Measurements from ENCODE around the gene MAP4K4. TPM values are rescaled to one million over a fixed set of nuclear protein-coding genes. Genes with fewer than 3 reads are reported as not detected.

MAP4K4 gene
- polyA plus RNA-seq, 3 donors, result 5.3 to 66.9 (median 8.7) TPM

GRCh38 chr2:101729521-101730190 is 32.1 kb downstream of the MAP4K4 start:
- Histone ChIP-seq H3K27ac (ENCODE audit: low read depth in 1 of 2, low read length in 2 of 2) (peak overlapping the region in 1 of 2 donors; percentile 23), H3K36me3 (replicated peaks in 1 of 2; ENCODE audit: control insufficient read depth in 1 of 2, insufficient read depth in 2 of 2, low read length in 2 of 2) (no peaks in the 10 kb centered on the region), H3K9me3 (replicated peaks in 1 of 2; ENCODE audit: control insufficient read depth in 1 of 2, insufficient read depth in 1 of 2, low read length in 2 of 2) (no peaks in the 10 kb centered on the region), H3K27me3 (ENCODE audit: control insufficient read depth in 2 of 2, insufficient read depth in 2 of 2, low read length in 2 of 2) (no peaks in the 10 kb centered on the region), H2AFZ (ENCODE audit: insufficient read depth, low read depth, low read length, poor library complexity, severe bottlenecking) (no peak overlapping the region), H3K79me2 (ENCODE audit: insufficient read depth, low read length) (peaks cover 100% of the 10 kb centered on the region), H3K4me3 (replicated peaks in 1 of 3; ENCODE audit: low read depth in 2 of 3, low read length in 3 of 3) (no peak overlapping the region), H3K4me2 (replicated peaks; ENCODE audit: extremely low read depth, low read length, poor library complexity, severe bottlenecking) (no peak overlapping the region), H3K9ac (ENCODE audit: insufficient read depth, low read length, poor library complexity, severe bottlenecking) (no peak overlapping the region), H3K4me1 (ENCODE audit: control insufficient read depth in 1 of 2, insufficient read depth in 2 of 2, low read length in 2 of 2) (peaks cover 35 to 69% of the 10 kb centered on the region in 2 donors), H4K20me1 (ENCODE audit: insufficient read depth, low read length) (peaks cover 100% of the 10 kb centered on the region)
- H3K9me3 Mint-ChIP-seq, result no peaks in the 10 kb centered on the region
- H3K36me3 Mint-ChIP-seq, result peaks cover 4 to 20% of the 10 kb centered on the region in 2 donors
- no peak for DNase-seq
- TF ChIP-seq CTCF (IDR thresholded peaks at IDR 0.05), result no peak
- WGBS (ENCODE audit: insufficient coverage), result 98% methylated on average over 5 of the region's 10 CpGs
- peak overlapping the region in 5 of 7 donors; percentile 12 to 82 (median 31) for H3K27ac Mint-ChIP-seq
- peaks cover 0 to 3% (median 0%) of the 10 kb centered on the region in 3 donors for H3K27me3 Mint-ChIP-seq (ENCODE audit: low read depth in 3 of 3)
- H3K4me3 Mint-ChIP-seq, result no peak overlapping the region
- intact Hi-C loops (cut with micrococcal nuclease), result no loop called here
- peaks cover 79% of the 10 kb centered on the region for H3K4me1 Mint-ChIP-seq

GRCh38 chr2:101731221-101732054 is 33.9 kb downstream of the MAP4K4 start:
- H3K9me3 ChIP-seq (replicated peaks in 1 of 2; ENCODE audit: control insufficient read depth in 1 of 2, insufficient read depth in 1 of 2, low read length in 2 of 2), result no peaks in the 10 kb centered on the region
- WGBS (ENCODE audit: insufficient coverage), result 97% methylated on average over 3 of the region's 9 CpGs
- Mint-ChIP-seq H3K9me3 (peaks cover 0 to 2% (median 0%) of the 10 kb centered on the region in 7 donors), H3K4me1 (peaks cover 85% of the 10 kb centered on the region), H3K36me3 (peaks cover 4 to 15% of the 10 kb centered on the region in 2 donors), H3K4me3 (no peak overlapping the region), H3K27ac (peak overlapping the region in 1 of 7 donors; percentile 8), H3K27me3 (ENCODE audit: low read depth in 3 of 3) (no peaks in the 10 kb centered on the region)
- no peak for TF ChIP-seq CTCF (IDR thresholded peaks at IDR 0.05)
- intact Hi-C loops (cut with micrococcal nuclease), result no loop called here
- H3K9ac ChIP-seq (ENCODE audit: insufficient read depth, low read length, poor library complexity, severe bottlenecking), result no peak overlapping the region
- H3K36me3 ChIP-seq (replicated peaks in 1 of 2; ENCODE audit: control insufficient read depth in 1 of 2, insufficient read depth in 2 of 2, low read length in 2 of 2), result no peaks in the 10 kb centered on the region
- no peak overlapping the region for H3K4me3 ChIP-seq (replicated peaks in 1 of 3; ENCODE audit: low read depth in 2 of 3, low read length in 3 of 3)
- no peak overlapping the region for H2AFZ ChIP-seq (ENCODE audit: insufficient read depth, low read depth, low read length, poor library complexity, severe bottlenecking)
- H3K27me3 ChIP-seq (ENCODE audit: control insufficient read depth in 2 of 2, insufficient read depth in 2 of 2, low read length in 2 of 2), result no peaks in the 10 kb centered on the region
- H3K79me2 ChIP-seq (ENCODE audit: insufficient read depth, low read length), result peaks cover 100% of the 10 kb centered on the region
- no peak overlapping the region for H3K27ac ChIP-seq (ENCODE audit: low read depth in 1 of 2, low read length in 2 of 2)
- H3K4me2 ChIP-seq (replicated peaks; ENCODE audit: extremely low read depth, low read length, poor library complexity, severe bottlenecking), result no peak overlapping the region
- H3K4me1 ChIP-seq (ENCODE audit: control insufficient read depth in 1 of 2, insufficient read depth in 2 of 2, low read length in 2 of 2), result peaks cover 43 to 74% of the 10 kb centered on the region in 2 donors
- H4K20me1 ChIP-seq (ENCODE audit: insufficient read depth, low read length), result peaks cover 100% of the 10 kb centered on the region
- DNase-seq, result no peak
